Gastroesophageal sphincter (tissue), 4 donors: ENCODE results near the gene LIF. TPM values are rescaled to one million over a fixed set of nuclear protein-coding genes. Genes with fewer than 3 reads are reported as not detected.

ENCODE experiments used
- ATAC-seq: fragments of 150-250 bp; one replicate; pipeline ENCODE4 v1.9.1; 2016; ENCODE audit warnings: mild to moderate bottlenecking, moderate library complexity
- H3K27ac ChIP-seq, 4 donors: fragments of 200-600 bp; sonication (generic) in 3 of 4; 1 replicate in 3 of 4; 2 replicates in 1 of 4; pipeline ENCODE4 v1.5.1; 2016 to 2019
- H3K27me3 ChIP-seq: fragments of 200-600 bp; sonication (generic); one replicate; pipeline ENCODE4 v1.5.1; 2019
- H3K36me3 ChIP-seq, 2 donors: fragments of 200-600 bp; sonication (generic); one replicate each; pipeline ENCODE4 v1.5.1; 2019; ENCODE audit warnings: control low read depth in 1 of 2
- H3K4me1 ChIP-seq, 3 donors: fragments of 200-600 bp; sonication (generic); 1 replicate in 2 of 3; 2 replicates in 1 of 3; pipeline ENCODE4 v1.5.1; 2016 to 2019; ENCODE audit warnings: control low read depth in 2 of 3
- H3K4me3 ChIP-seq, 2 donors: fragments of 200-600 bp; sonication (generic); one replicate each; pipeline ENCODE4 v1.5.1; 2019; ENCODE audit warnings: mild to moderate bottlenecking in 1 of 2, moderate library complexity in 1 of 2
- H3K9me3 ChIP-seq, 3 donors: fragments of 200-600 bp; sonication (generic); one replicate each; pipeline ENCODE4 v1.5.1; 2017 to 2019; ENCODE audit warnings: control low read depth in 2 of 3
- EP300 ChIP-seq: sonication (generic); formaldehyde crosslinking; IDR thresholded peaks from one replicate; pipeline ENCODE4 v1.6.1; 2017; ENCODE audit warnings: antibody characterized with exemption, mild to moderate bottlenecking
- POLR2A ChIP-seq, 2 donors: fragments of 450-650 bp; IDR thresholded peaks; one replicate each; pipeline ENCODE4 v1.6.1; 2017; ENCODE audit warnings: antibody characterized with exemption in 2 of 2, mild to moderate bottlenecking in 2 of 2, moderate library complexity in 1 of 2
- POLR2AphosphoS5 ChIP-seq: sonication (generic); formaldehyde crosslinking; IDR thresholded peaks from one replicate; pipeline ENCODE4 v1.6.1; 2017; ENCODE audit warnings: antibody characterized with exemption
- WGBS, 2 donors: methylation state at CpG; one replicate each; pipeline ENCODE4 v1.1.5; 2018; ENCODE audit warnings: low coverage in 1 of 2; 5-methylcytosine and 5-hydroxymethylcytosine counted together
- total RNA-seq, 4 donors: library from RNA; depleted of rRNA; stranded (reverse); fragments of >200 nt; gene quantifications; one replicate each; pipeline ENCODE4 v1.1.0, GENCODE V29; 2016
- TF ChIP-seq, protein P1 (sequence below), 4 experiments: fragments of 200-600 bp in 2 of 4; fragments of 450-650 bp in 2 of 4; sonication (generic) in 1 of 4; IDR thresholded peaks; one replicate each; pipeline ENCODE4 v1.5.1; 2017 to 2019; ENCODE audit warnings: antibody characterized with exemption in 4 of 4, mild to moderate bottlenecking in 2 of 4, moderate library complexity in 2 of 4

The LIF gene
- total RNA-seq, 4 donors from 2014 or later = 0.58 to 15.8 (median 0.59) TPM; not detected in 1

DNA sequence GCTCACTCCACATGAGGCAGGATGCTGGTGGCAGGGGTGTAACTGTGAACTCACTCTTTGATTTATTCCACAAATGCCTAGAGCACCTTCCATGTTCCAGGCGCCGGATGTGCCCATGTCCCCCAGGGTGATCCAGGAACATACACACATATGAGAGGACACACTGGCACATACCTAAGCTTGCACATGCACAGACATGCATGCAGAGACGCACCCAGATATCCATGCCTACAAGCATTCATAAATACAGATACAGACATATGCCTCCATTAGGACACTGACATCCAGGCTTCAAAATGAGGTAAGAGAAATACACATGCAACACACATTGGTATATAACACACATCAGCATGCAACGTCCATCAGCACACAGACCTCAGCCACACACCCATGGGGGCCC lies 15.6 kb upstream of the LIF start:
- Histone ChIP-seq H3K4me3 (no peak overlapping the region), H3K27ac (no peak overlapping the region), H3K9me3 (no peaks in the 10 kb centered on the region), H3K36me3 (no peaks in the 10 kb centered on the region), H3K4me1 (peaks cover 0 to 9% (median 6%) of the 10 kb centered on the region in 3 donors), H3K27me3 (peaks cover 10% of the 10 kb centered on the region)
- no peak for ATAC-seq
- TF ChIP-seq POLR2AphosphoS5 (no peak), POLR2A (IDR thresholded peaks at IDR 0.05) (no peak), EP300 (no peak)
- TF ChIP-seq, protein P1, sequence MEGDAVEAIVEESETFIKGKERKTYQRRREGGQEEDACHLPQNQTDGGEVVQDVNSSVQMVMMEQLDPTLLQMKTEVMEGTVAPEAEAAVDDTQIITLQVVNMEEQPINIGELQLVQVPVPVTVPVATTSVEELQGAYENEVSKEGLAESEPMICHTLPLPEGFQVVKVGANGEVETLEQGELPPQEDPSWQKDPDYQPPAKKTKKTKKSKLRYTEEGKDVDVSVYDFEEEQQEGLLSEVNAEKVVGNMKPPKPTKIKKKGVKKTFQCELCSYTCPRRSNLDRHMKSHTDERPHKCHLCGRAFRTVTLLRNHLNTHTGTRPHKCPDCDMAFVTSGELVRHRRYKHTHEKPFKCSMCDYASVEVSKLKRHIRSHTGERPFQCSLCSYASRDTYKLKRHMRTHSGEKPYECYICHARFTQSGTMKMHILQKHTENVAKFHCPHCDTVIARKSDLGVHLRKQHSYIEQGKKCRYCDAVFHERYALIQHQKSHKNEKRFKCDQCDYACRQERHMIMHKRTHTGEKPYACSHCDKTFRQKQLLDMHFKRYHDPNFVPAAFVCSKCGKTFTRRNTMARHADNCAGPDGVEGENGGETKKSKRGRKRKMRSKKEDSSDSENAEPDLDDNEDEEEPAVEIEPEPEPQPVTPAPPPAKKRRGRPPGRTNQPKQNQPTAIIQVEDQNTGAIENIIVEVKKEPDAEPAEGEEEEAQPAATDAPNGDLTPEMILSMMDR (IDR thresholded peaks at IDR 0.05) = no peak
- WGBS, 2 donors = 44 to 83% methylated on average over 1 of the region's 4 CpGs

DNA sequence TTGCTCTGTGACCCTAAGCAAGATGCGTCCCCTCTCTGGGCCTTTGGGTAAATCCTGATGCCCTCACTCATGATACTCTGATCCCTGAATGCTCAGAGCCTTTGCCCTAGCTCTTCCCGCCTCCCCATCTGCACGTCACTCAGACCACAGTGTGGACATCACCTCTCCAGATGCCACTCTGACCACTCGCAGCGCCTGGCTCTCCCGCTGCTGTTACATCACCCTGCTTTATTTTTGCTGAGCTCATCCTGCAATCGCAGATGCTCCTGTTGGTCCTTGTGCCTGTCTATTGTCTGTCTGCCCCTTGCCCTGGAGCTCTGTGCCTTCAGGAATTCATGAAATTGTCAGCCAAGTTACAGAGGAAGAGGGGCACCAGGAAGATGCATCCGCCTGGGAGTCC lies 14.6 kb upstream of the LIF start:
- H3K27me3 ChIP-seq = peaks cover 10% of the 10 kb centered on the region
- TF ChIP-seq, protein P1 (IDR thresholded peaks at IDR 0.05) = no peak
- TF ChIP-seq POLR2A (IDR thresholded peaks at IDR 0.05) = no peak
- no peak for TF ChIP-seq EP300
- no peak for TF ChIP-seq POLR2AphosphoS5
- H3K4me3 ChIP-seq = no peak overlapping the region
- WGBS, 2 donors = 83 to 90% methylated on average over 2 to 6 of the region's 8 CpGs
- peaks cover 0 to 13% (median 6%) of the 10 kb centered on the region in 3 donors for H3K4me1 ChIP-seq
- ATAC-seq = no peak
- H3K36me3 ChIP-seq = no peaks in the 10 kb centered on the region
- H3K9me3 ChIP-seq = no peaks in the 10 kb centered on the region
- no peak overlapping the region for H3K27ac ChIP-seq

DNA sequence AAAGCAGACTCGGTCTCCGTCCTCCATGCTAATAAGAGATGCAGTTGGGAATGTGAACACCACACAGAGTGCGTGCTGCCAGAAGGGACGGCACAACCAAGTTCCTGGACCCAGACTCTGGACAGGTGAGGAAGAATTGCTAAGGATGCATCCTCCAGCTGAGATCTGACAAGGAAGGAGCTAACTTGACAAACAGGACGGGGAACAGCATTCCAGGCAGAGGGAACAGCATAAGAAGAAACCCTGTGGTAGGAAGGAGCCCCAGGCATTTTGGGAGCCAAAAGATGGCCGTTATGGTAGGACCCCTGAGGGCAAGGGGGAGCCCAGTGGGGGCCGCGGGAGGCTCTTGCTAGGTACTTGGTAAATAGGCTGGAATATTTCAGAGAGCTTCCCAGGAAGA lies 14.1 kb upstream of the LIF start:
- peaks cover 10% of the 10 kb centered on the region for H3K27me3 ChIP-seq
- peaks cover 0 to 18% (median 6%) of the 10 kb centered on the region in 3 donors for H3K4me1 ChIP-seq
- WGBS, 2 donors = 73 to 76% methylated on average over 2 to 6 of the region's 8 CpGs
- no peaks in the 10 kb centered on the region for H3K36me3 ChIP-seq
- no peak overlapping the region for H3K4me3 ChIP-seq
- H3K27ac ChIP-seq = no peak overlapping the region
- H3K9me3 ChIP-seq = no peaks in the 10 kb centered on the region
- TF ChIP-seq, protein P1 (IDR thresholded peaks at IDR 0.05) = no peak
- TF ChIP-seq POLR2AphosphoS5 (no peak), EP300 (no peak), POLR2A (IDR thresholded peaks at IDR 0.05) (no peak)
- ATAC-seq = no peak

DNA sequence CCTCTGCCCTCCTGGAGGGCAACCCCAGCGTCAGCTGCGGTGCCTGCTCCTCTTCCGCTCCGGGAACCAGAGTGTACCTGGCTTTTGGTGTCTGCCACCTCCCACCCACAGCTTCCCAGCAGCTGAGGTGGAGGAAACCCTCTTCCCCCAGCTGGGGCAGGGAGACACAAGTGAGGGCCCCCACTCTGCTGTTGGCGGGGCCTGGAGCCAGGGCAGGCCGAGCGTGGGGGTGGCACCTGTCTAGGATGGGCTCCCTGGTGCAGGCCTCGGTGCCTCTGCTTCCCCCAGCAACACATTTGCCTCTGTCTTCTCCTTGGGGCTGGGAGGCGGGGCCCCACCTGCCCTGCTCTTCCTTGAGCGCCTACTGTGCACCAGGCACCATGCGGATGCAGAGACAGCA lies 13.7 kb upstream of the LIF start:
- WGBS, 2 donors = 100% methylated on average over 4 of the region's 11 CpGs; no CpG with 5 or more reads in 1 of the 2 donors
- H3K36me3 ChIP-seq = no peaks in the 10 kb centered on the region
- peaks cover 10% of the 10 kb centered on the region for H3K27me3 ChIP-seq
- H3K27ac ChIP-seq = no peak overlapping the region
- TF ChIP-seq, protein P1 (IDR thresholded peaks at IDR 0.05) = no peak
- no peak for TF ChIP-seq POLR2A (IDR thresholded peaks at IDR 0.05)
- no peak for TF ChIP-seq EP300
- TF ChIP-seq POLR2AphosphoS5 = no peak
- ATAC-seq = no peak
- peaks cover 0 to 18% (median 6%) of the 10 kb centered on the region in 3 donors for H3K4me1 ChIP-seq
- H3K9me3 ChIP-seq = no peaks in the 10 kb centered on the region
- no peak overlapping the region for H3K4me3 ChIP-seq

DNA sequence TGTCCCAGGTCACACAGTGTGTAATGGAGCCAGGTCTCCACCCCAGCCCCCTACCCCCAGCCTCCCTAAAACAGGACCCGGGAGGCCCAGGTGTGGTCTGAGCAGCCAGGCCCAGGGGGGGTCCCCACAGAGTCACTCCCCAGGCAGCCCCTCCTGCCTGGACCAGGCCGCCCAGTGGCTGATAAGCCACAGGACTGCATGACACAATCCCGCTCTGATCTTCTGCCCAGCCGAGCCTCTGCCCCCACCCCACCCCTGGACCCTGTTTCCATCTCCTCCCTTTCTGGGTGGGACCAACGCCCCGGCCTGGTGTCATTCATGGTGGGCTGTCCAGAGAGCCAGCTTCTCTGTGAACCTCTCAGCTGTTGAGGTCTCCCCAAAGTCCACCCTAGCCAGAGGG lies 7.8 kb upstream of the LIF start:
- no CpG with 5 or more reads among the region's 6 CpGs for WGBS, 2 donors

More for the DNA sequence above, 7.8 kb upstream of the LIF start:
- H3K27ac ChIP-seq = peak overlapping the region in 1 of 4 donors; percentile 32
- TF ChIP-seq EP300 (no peak), POLR2A (IDR thresholded peaks at IDR 0.05) (no peak)
- TF ChIP-seq, protein P1 (IDR thresholded peaks at IDR 0.05) = no peak
- peaks cover 11% of the 10 kb centered on the region for H3K27me3 ChIP-seq
- ATAC-seq = no peak
- H3K4me3 ChIP-seq = no peak overlapping the region
- H3K9me3 ChIP-seq = no peaks in the 10 kb centered on the region
- H3K4me1 ChIP-seq = peaks cover 0 to 29% (median 10%) of the 10 kb centered on the region in 3 donors
- H3K36me3 ChIP-seq = no peaks in the 10 kb centered on the region
